GM12801 (cell line): ENCODE data around the gene TMEM161B.

Source experiments
- CTCF ChIP-seq: IDR thresholded peaks from one replicate; pipeline ENCODE4 v1.5.1; 2011; ENCODE audit warnings: control low read depth; ENCODE audit not compliant: insufficient read length; ENCODE audit errors: extremely low read depth

TMEM161B gene

GRCh38 chr5:88268385-88269184 lies at the start of gene TMEM161B:
Gene TMEM161B, minus strand, starts transcription at chr5:88268845. Its CDS starts 122 bp downstream, at chr5:88268723.
- TF ChIP-seq CTCF, result no peak

- no peak for TF ChIP-seq CTCF
Measured at GRCh38 chr5:88304356-88304755, 35.7 kb upstream of the TMEM161B start.

GRCh38 chr5:88298425-88298824 lies 29.8 kb upstream of the TMEM161B start:
- TF ChIP-seq CTCF, result no peak

- TF ChIP-seq CTCF, result no peak
Measured at GRCh38 chr5:88290801-88291200, 22.2 kb upstream of the TMEM161B start.

- no peak for TF ChIP-seq CTCF
Measured at GRCh38 chr5:88288528-88289197, 20.0 kb upstream of the TMEM161B start.

GRCh38 chr5:88287846-88288527 lies 19.3 kb upstream of the TMEM161B start:
- no peak for TF ChIP-seq CTCF

GRCh38 chr5:88287302-88287701 lies 18.7 kb upstream of the TMEM161B start:
- no peak for TF ChIP-seq CTCF
